Measurements from ENCODE around the gene SELENOW. TPM values are rescaled to one million over a fixed set of nuclear protein-coding genes. Genes with fewer than 3 reads are reported as not detected.

SELENOW gene
- total RNA-seq, 1 donor from 2014 or later: 152 TPM

GRCh38 chr19:47824396-47824795 is 45.9 kb downstream of the SELENOW start:
- no peak for ATAC-seq

GRCh38 chr19:47826800-47827199 is 48.3 kb downstream of the SELENOW start:
- ATAC-seq: no peak

- ATAC-seq: no peak
These were observed 54.2 kb downstream of the SELENOW start for GRCh38 chr19:47832723-47833122.

Other genes with a start within 250 kb of the SELENOW start
- gene ZNF541, start 205.6 kb upstream of the SELENOW start, total RNA-seq: 0.08 TPM
- gene BICRA, start 169.6 kb upstream of the SELENOW start, total RNA-seq: 7.9 TPM
- 37.0 TPM for gene EHD2, start 65.3 kb upstream of the SELENOW start, total RNA-seq
- 218 TPM for gene NOP53, start 33.2 kb upstream of the SELENOW start, total RNA-seq
- not detected for gene TPRX1, start 25.8 kb downstream of the SELENOW start, total RNA-seq
- not detected for gene CRX, start 43.2 kb downstream of the SELENOW start, total RNA-seq
- gene TPRX2, start 80.5 kb downstream of the SELENOW start, total RNA-seq: not detected
- not detected for gene SULT2A1, start 107.6 kb downstream of the SELENOW start, total RNA-seq
- gene BSPH1, start 213.5 kb downstream of the SELENOW start, total RNA-seq: not detected
- gene ELSPBP1, start 215.9 kb downstream of the SELENOW start, total RNA-seq: not detected

Data from esophagus mucosa (tissue), 1 donor.